OCI-M2 (cell line): Measurements from ENCODE around the gene SYT10.
"Not testable (repeated sequence)": the region's sequence is repeated elsewhere in the genome, so short reads cannot be mapped to it uniquely, and the experiment has no call there.

Experiments
- DNase-seq: peaks from one replicate; lab custom pipeline; 2025; ENCODE audit not compliant: unreplicated experiment; lab: John Stamatoyannopoulos, UW

Gene SYT10, protein sequence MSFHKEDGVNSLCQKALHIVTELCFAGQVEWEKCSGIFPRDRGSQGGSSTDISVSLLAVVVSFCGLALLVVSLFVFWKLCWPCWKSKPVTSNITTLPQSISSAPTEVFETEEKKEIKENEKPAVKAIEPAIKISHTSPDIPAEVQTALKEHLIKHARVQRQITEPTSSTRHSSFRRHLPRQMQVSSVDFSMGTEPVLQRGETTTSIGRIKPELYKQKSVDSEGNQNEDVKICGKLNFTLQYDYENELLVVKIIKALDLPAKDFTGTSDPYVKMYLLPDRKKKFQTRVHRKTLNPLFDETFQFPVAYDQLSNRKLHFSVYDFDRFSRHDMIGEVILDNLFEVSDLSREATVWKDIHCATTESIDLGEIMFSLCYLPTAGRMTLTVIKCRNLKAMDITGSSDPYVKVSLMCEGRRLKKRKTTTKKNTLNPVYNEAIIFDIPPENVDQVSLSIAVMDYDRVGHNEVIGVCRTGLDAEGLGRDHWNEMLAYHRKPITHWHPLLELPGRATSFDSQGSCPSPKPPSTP

DNA sequence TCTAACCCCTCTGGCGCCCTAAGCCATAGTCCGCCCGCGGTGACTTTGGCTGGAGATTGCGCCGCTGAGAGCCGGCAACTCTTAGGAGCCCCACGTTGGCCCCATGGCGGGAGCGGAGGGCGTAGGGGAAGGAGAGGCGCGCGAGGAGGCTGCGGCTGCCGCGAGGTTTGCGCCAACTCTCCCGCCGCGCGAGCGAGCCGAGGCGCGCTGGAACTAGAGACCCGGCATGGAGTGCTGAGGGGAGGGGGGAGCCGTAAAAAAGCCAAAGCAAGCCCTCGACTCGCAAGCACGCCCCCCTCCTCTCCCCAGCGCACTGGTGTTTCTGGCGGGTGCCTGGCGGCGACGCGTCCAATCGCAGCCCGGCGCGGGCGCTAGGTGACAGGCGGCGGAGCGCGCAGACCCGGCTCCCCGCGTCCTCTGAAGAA lies at the start of gene SYT10:
Gene SYT10, minus strand, starts transcription at position 233 of the 425 bp plus-strand sequence. CDS start 297 bp downstream, outside the sequence.
- no peak for DNase-seq

DNA sequence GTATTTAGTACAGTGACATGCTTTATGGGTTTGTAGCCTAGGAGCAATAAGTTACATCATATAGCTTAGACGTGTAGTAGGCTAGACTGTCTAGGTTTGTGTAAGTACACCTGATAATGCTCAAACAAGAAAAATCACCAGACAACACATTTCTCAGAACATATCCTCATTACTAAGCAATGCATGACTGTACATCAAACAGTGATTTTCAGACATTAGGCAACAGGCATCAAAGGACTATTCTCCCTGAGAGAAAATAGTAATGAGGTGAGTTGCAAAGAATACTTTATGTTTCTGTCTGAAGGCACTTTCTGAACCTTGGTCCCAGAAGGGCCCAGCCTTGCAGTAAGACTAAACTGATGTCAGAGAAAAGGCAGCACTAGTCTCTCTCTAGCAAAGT lies 48.4 kb upstream of the SYT10 start:
- no peak for DNase-seq

DNA sequence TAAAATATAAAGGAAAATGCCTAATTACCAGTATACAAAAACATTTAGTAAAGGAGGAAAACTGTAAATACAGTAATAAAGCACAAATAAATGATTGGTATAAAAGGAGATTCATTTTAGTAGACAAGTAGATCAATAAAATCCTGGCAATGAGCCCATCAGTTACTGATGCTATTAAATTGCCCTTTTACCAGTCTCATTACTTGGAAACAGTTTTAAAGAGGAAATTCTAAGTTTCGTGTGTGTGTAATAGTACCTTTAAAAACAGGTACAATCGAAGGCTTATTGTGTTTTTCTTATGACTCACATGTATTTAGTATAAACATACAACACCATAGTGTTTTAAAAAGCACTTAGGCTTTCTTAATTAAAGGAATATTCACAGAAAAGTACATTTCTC lies 46.4 kb upstream of the SYT10 start:
- DNase-seq, result no peak

DNA sequence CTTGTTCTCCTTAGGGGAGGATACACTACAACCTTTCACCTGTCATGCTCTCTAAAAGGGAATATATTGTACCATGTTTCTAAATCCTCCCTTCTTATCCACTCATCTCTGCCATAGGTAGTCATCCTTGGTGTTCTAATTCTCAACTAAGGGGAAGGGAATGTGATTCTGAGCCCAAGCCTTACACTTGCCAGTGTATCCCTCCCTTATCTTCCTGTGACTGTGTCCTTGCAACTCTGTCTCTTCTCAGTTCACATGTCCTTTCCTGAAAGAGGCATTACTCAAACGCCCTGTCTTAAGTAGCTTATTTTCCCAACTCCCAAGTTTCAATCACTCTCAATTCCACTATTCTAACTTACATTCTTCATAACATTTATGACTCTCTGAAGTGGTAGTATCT lies 44.5 kb upstream of the SYT10 start:
- DNase-seq, result no peak

DNA sequence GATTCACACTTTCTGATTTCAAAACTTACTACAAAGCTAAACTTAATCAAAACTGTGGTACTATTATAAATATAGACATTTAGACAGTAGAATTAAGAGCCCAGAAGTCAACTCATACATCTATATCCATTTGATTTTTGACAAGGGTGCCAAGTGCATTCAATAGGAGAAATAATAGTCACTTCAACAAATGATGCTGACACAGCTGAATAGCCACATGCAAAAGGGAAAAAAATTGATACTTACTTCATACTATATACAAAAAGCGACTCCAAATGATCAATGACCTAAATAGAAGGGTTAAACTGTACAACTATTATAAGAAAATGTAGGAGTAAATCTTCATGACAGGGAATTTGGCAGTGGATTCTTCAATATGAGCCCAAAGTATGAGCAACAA lies 40.7 kb upstream of the SYT10 start:
- no peak for DNase-seq

DNA sequence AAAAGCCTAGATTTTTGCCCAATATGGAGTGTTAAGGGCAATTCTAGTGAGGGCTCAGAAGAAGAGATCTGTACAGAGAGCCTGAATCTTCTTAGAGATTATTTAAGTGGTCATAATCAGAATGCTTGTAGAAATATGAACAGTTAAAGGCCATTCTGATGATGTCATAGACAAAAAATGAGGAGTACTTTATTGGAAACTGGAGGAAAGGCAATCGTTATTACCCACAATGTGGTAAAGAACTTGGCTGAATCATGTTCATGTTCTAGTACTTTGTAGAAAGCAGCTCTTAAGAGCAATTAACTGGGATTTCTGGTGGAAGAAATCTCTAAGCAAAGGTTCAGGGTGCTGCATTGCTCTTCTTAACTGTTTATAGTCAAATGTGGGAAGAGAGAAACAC lies 36.4 kb upstream of the SYT10 start:
- DNase-seq, result no peak

DNA sequence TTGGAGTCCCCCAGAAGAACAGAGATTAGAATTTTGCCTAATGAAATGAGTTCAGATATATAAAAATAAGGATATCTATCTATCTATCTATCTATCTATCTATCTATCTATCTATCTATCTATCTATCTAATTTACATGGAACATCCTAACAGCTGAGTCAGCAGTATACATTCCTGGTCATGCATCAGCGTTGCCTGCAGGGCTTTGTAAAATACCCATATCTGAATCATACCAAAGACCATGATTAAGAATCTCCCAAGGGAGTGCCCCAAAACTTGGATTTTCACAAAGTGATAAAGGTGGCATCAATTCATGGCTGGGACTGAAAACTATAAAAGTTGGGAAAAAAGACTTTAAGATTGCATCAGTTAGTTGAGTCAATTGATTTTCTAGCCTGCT lies 32.7 kb upstream of the SYT10 start:
- DNase-seq, result no peak

DNA sequence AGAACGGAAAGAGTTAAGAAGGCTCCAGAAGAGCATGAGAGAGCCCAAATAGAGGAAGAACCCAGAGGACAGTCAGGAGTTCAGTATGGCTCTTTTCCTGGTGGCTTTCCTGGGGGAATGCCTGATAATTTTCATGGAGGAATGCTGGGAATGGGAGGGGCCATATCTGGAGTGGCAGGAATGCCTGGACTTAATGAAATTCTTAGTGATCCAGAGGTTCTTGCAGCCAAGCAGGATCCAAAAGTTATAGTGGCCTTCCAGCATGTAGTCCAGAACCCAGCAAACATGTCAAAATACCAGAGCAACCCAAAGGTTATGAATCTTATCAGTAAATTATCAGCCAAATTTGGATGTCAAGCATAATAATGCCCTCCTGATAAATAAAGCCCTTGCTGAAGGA lies 15.5 kb upstream of the SYT10 start:
- DNase-seq, result no peak

DNA sequence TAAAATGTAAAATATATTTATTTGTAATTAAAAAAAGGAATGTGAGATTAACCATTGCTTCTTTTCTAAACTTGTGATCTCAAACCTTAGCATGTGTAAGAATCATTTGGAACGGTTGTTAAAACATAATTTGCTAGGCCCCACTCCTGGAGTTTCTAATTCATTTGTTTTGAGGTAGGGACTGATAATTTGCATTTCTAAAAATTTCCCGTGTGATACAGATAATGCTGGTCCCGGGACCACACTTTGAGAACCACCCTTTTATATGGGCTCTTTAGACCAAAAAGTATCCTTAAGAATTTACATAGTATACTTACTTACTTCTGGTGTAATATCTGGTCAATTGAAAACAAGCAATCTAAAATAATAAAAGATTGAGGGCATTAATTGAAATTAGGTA lies 10.9 kb upstream of the SYT10 start:
- DNase-seq, result no peak

DNA sequence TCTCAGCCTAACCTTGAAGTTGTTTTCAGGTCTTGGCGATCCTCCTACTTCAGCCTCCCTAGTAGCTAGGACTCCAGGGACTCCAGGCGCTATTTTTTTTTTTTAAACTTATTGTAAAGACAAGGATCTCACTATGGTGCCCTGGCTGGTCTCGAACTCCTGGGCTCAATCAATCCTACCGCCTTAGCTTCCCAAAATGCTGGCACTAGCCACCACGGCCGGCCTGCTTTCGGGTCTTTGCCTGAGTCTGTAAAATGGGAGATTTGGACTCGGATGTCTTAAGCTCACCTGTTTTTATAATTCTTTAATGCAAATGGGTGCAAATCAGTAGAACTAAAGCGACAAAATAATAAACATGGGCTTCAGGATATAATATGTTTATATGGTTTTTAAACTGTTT lies 858 bp upstream of the SYT10 start:
- DNase-seq, result no peak

DNA sequence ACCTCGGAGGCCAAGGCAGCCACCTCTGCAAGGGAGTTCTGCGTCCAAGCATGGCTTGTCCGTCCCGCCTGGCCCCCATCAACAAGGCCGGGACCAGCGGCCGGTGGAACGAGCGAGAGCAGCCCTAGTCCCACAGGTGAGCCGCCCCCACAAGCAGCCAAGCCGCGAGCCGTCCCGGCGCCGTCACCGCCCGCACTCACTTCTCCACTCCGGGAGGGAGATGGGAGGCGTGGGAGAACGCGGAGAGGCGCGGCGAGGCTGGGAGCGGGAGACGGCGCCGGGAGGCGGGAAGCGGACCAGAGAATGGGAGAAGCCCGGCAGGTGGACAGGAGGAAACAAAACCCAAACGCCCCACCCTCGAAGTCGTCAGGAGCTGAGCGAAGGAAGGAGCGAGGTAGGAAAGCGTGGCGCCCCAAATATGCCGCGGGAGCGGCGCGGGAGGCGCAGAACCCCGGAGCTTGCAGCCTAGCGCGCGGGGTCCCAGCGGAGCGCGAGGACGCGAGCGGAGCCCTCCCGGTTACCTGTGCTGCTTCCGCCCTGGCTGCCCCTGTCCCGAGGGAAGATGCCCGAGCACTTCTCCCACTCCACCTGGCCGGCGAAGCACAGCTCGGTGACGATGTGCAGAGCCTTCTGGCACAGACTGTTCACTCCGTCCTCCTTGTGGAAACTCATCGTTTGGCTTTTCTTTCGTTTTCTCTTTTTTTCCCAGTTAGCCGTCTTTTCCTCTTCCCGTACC lies 600 bp downstream of the SYT10 start:
- DNase-seq, result no peak

DNA sequence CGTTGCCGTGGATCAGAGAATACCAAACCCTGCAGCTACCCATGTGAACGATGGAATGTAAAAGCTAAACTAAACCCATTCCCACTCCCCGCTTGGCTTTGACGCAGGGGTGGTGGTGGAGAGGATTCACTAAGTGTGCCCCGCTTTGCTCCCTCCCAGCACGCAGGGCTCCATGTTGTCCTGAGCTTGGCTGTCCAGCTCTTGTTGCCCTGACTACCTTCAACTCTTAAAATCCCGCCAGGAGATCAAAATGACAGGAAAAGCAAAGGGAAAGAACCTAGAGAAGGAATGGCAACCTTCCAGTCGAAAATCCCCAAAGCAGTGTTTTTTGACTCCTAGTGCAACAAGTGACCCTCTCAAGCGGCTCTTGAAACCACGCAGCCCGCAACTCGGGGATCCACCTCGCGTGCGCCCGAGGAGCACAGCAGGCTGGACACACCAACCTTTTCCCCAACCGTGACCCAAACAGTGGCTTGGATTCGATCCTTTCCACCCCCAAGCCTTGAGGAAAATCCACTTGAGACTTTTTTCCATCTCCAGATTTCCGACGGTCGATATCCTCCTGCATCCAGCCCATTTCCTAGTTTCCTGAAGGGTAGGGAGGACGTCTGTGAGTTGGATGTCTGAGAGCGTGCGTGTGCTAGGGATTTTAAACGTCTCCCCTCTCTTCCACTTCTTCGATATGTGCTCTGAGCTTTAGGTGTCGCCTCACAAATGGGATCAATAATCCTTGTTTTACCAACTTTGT lies 1.4 kb downstream of the SYT10 start:
- no peak for DNase-seq

DNA sequence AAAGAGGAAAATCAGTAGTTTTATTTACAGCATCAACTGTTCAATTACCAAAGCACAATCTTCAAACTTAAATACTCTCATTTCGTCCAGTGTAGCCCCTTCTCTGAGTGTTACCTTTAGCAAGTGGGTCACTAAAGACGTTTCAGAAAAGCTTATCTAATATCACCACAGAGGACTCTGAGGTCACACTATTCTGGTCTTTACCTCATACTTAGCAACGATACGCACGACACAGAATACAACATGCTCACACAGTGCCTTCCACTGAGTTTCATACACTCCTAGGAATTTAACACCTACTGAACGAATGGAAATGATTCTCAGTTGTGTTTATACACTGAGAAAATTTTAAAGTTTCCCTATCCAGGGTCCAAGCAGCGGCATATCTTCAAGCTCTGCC lies 2.0 kb downstream of the SYT10 start:
- no peak for DNase-seq

DNA sequence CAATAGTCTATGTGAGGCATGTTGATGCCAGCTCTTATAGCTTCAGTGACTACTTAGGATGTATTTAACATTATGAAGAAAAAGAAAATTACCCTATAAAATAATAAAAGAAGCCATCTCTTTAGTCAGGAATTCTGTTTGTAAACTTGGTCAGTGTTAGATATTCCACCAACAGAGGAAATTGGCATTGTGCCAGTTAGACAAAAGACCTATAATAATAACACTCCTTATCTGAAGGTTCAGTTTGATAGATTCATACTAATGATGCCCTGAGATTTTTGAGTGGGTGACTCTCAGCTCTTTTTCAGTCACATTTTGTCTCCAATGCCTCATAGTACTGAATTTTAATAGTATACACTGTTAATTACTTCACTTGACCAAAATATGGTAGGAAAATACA lies 6.6 kb downstream of the SYT10 start:
- DNase-seq, result no peak

DNA sequence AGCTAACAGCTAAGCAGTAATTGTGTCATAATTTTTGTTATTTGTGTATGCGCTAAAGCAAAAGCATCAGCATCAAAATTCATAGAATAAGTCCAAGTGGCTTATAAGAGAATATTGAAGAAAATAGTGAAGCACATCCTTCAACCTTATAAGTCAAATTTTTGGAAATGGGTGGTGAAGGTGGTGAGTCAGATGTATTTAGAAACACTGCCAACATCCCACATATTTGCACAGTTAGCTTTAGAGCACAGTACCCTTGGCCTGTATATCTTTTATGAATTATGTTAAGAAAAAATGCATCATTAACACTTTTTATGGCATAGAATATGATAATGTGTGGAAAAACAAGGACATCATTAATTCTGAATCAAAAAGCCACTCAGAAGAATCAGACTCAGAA lies 8.0 kb downstream of the SYT10 start:
- no peak for DNase-seq

DNA sequence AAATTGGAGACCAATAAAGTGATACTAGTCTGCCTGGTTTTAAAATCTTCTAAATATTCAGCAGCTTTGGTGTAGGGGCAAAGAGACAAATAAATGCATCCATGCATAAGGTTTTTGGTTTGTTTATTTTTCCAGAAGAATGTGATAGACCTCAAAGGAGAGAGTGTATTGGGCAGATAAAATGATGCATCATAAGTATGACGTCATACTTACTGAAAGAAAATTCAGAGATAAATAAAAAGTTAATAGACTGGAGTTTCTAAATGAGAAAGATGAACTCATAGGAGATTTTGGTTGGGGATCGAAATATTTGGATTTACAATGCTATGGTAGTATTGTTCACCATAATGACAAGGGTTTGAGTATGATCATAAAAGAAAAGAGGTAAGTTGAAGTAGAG lies 10.2 kb downstream of the SYT10 start:
- no peak for DNase-seq

DNA sequence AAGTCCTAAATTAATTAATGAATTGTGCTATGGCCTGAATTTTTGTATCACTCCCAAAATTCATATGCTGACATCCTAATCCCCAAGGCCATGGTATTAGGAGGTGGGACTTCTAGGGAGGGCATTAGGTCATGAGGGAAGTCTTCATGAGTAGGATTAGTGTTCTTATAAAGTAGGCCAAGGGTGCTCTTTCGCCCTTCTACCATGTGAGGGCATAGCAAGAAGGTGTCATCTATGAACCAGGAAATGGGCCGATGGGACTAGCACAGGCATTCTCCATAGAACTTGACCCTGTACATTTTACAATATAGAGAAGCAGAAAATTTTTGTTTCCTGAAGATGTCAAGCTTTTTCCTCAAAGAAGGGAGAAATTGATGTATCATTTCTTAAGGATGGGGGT lies 12.5 kb downstream of the SYT10 start:
- DNase-seq, result no peak

DNA sequence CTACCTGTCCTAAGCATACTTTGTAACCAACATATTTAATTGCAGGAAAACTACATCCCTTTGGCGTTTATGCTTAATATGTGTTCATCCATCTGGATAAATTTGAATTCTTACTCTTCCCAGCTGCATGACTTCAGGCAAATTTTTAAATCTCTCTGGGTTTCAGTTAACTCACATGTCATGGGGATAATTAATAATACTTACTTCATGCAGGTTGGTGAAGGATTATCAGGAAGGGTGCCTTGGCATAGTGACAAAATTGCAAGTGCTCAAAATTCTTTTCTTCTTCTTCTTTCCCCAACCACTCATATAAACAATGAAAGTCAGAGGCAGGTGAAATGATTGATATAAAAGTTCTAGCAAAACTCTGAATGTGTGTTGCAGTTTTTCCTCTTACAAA lies 15.9 kb downstream of the SYT10 start:
- DNase-seq, result no peak

DNA sequence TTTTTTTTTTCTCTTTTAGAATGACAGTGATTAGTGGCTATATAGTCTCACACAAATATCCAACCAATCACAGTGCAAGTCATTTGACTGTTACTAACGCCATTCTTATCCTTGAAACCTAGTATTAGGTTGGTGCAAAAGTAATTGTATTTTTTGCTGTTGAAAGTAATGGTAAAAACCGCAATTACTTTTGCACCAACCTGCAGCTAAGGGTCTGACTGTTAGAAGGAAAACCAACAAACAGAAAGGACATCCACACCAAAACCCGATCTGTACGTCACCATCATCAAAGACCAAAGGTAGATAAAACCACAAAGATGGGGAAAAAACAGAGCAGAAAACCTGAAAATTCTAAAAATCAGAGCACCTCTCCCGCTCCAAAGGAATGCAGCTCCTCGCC lies 27.2 kb downstream of the SYT10 start:
- DNase-seq, result not testable (repeated sequence)

DNA sequence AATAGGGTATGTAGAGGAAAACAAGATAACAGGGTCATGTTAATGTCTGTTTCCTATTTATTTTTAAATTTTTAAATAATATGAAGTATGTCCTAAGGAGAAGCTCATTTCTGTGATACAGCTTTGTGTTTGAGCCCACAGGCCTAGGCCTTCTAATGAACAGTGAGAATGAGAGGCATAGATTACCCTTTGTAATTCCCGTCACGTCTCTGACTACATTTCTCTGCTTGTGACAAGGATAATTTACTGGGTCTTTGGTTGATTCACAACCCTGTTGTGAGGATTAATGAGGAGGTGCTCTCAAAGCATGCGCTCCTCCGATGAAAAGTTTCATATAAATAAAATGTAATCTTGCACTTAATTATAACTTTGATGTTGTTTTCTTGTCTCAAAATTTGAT lies 56.1 kb downstream of the SYT10 start:
- DNase-seq, result no peak

DNA sequence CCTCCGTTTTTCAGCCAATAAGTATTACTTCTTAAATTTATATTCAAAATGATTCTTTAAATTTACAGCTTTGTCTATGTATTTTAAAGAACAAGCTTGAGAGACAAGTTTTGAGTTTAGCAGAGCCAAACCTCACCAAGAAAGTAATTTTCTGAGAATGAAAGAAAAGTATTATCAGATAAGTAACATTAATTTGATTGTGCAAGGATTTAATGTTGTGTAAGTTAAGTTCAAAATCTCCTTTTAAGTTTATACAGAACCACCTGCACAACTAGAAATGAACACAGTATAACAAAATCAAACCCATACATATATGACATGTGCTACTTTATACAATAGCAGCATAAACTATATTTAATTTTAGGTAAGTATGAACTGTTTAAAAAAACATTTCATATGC lies 63.5 kb downstream of the SYT10 start:
- DNase-seq, result no peak

DNA sequence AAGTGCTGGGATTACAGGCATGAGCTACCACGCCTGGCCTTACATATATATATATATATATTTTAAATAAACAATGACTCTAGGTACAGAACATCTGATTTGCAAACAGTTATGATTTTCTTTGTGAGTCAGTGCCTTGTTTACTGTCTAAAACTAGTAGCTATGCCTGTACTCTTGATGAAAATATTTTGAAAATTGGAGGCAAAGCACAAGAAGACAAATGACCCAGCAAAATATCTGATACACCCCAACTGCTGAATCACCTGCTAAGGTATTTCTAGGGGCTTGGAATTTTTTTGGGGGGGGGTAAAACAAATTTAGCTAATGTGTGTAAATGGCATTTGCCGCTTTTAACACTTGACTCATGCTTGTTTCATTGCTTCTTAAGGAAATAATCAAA lies 69.3 kb downstream of the SYT10 start:
- no peak for DNase-seq
